GM18870 (cell line): ENCODE measurements around the gene OR52E5.

Experiments used
- ATAC-seq: cut with Tn5 transposase; IDR thresholded peaks from one replicate; pipeline ENCODE4 v1.9.1; 2021; ENCODE audit warnings: moderate library complexity; ENCODE audit not compliant: unreplicated experiment

Gene OR52E5

GRCh38 chr11:5932671-5933070 is 39.7 kb downstream of the OR52E5 start:
- ATAC-seq = no peak

GRCh38 chr11:5933116-5933515 is 40.1 kb downstream of the OR52E5 start:
- ATAC-seq = no peak

- ATAC-seq = no peak
Observed at GRCh38 chr11:5937868-5938602, 45.0 kb downstream of the OR52E5 start.

GRCh38 chr11:5938603-5938965 is 45.6 kb downstream of the OR52E5 start:
- ATAC-seq = no peak

- no peak for ATAC-seq
Observed at GRCh38 chr11:5940748-5941147, 47.7 kb downstream of the OR52E5 start.

GRCh38 chr11:5941951-5942350 is 48.9 kb downstream of the OR52E5 start, which contains the start of gene OR56A3:
OR56A3 (plus strand) TSS chr11:5942251; CDS start chr11:5947347, 5,096 bp downstream.
- ATAC-seq = no peak
